Limb (tissue), 2 donors: ENCODE data around the gene SFMBT2.
"Not testable (repeated sequence)": the region's sequence is repeated elsewhere in the genome, so short reads cannot be mapped to it uniquely, and the experiment has no call there.

ENCODE experiments used
- DNase-seq, 2 donors: peaks; one replicate each; pipeline ENCODE4 v3.0.0-alpha.2; 2016; ENCODE audit errors: extremely low spot score in 2 of 2

SFMBT2 gene

GRCh38 chr10:7327885-7328284 lies 82.9 kb downstream of the SFMBT2 start:
- DNase-seq, result no peak

GRCh38 chr10:7322623-7323022 lies 88.2 kb downstream of the SFMBT2 start:
- DNase-seq, result no peak

GRCh38 chr10:7320072-7320471 lies 90.8 kb downstream of the SFMBT2 start:
- DNase-seq, result no peak

GRCh38 chr10:7319632-7320031 lies 91.2 kb downstream of the SFMBT2 start:
- no peak for DNase-seq

- DNase-seq, result no peak
Observed at GRCh38 chr10:7318836-7319235, 92.0 kb downstream of the SFMBT2 start.

- no peak for DNase-seq
Observed at GRCh38 chr10:7317786-7318446, 92.9 kb downstream of the SFMBT2 start.

GRCh38 chr10:7316839-7317238 lies 94.0 kb downstream of the SFMBT2 start:
- no peak for DNase-seq

- no peak for DNase-seq
Observed at GRCh38 chr10:7315906-7316305, 94.9 kb downstream of the SFMBT2 start.

- DNase-seq, result no peak
Observed at GRCh38 chr10:7314170-7314569, 96.7 kb downstream of the SFMBT2 start.

GRCh38 chr10:7312488-7312857 lies 98.4 kb downstream of the SFMBT2 start:
- no peak for DNase-seq

GRCh38 chr10:7311850-7312487 lies 98.9 kb downstream of the SFMBT2 start:
- not testable (repeated sequence) for DNase-seq

- DNase-seq, result no peak
Observed at GRCh38 chr10:7311218-7311849, 99.5 kb downstream of the SFMBT2 start.

GRCh38 chr10:7310076-7310475 lies 100.8 kb downstream of the SFMBT2 start:
- no peak for DNase-seq

GRCh38 chr10:7308826-7309225 lies 102.0 kb downstream of the SFMBT2 start:
- no peak for DNase-seq

GRCh38 chr10:7306616-7307015 lies 104.2 kb downstream of the SFMBT2 start:
- DNase-seq, result no peak

GRCh38 chr10:7306147-7306546 lies 104.7 kb downstream of the SFMBT2 start:
- no peak for DNase-seq

- DNase-seq, result no peak
Observed at GRCh38 chr10:7305053-7305452, 105.8 kb downstream of the SFMBT2 start.

- DNase-seq, result no peak
Observed at GRCh38 chr10:7304110-7304509, 106.7 kb downstream of the SFMBT2 start.

GRCh38 chr10:7302930-7303557 lies 107.8 kb downstream of the SFMBT2 start:
- no peak for DNase-seq

- DNase-seq, result no peak
Observed at GRCh38 chr10:7302392-7302906, 108.4 kb downstream of the SFMBT2 start.

GRCh38 chr10:7301006-7301778 lies 109.6 kb downstream of the SFMBT2 start:
- peak in 1 of 2 donors; percentile 51 for DNase-seq
